Hematopoietic multipotent progenitor cell treated with erythropoietin and hydrocortisone succinate and interleukin-3 and kit ligand, for 6 days (in vitro differentiated cells): Measurements from ENCODE around the gene ZBTB42.
"Not testable (repeated sequence)": the region's sequence is repeated elsewhere in the genome, so short reads cannot be mapped to it uniquely, and the experiment has no call there.

Experiments used
- DNase-seq: peaks from one replicate; pipeline ENCODE4 v3.0.0-alpha.2; 2015

The ZBTB42 gene

GRCh38 chr14:104817930-104818713, 17.2 kb downstream of the ZBTB42 start:
- peak; percentile 1 for DNase-seq

- DNase-seq, result peak; percentile 1
These were observed 17.8 kb downstream of the ZBTB42 start for GRCh38 chr14:104818714-104819161.

GRCh38 chr14:104819361-104819781, 18.5 kb downstream of the ZBTB42 start:
- DNase-seq, result no peak

- peak; percentile 1 for DNase-seq
These were observed 19.8 kb downstream of the ZBTB42 start for GRCh38 chr14:104820669-104821228.

GRCh38 chr14:104821229-104821945, 20.5 kb downstream of the ZBTB42 start:
- DNase-seq, result no peak

- no peak for DNase-seq
These were observed 21.2 kb downstream of the ZBTB42 start for GRCh38 chr14:104821971-104822608.

GRCh38 chr14:104822821-104823615, 22.1 kb downstream of the ZBTB42 start:
- DNase-seq, result no peak

- no peak for DNase-seq
These were observed 23.6 kb downstream of the ZBTB42 start for GRCh38 chr14:104824353-104824997.

- DNase-seq, result peak; percentile 86
These were observed 25.4 kb downstream of the ZBTB42 start for GRCh38 chr14:104826189-104826860.

GRCh38 chr14:104826861-104827176, 25.9 kb downstream of the ZBTB42 start:
- DNase-seq, result no peak

- peak; percentile 78 for DNase-seq
These were observed 26.5 kb downstream of the ZBTB42 start for GRCh38 chr14:104827177-104828055.

- DNase-seq, result no peak
These were observed 29.9 kb downstream of the ZBTB42 start for GRCh38 chr14:104830781-104831180.

- not testable (repeated sequence) for DNase-seq
These were observed 35.5 kb downstream of the ZBTB42 start for GRCh38 chr14:104836171-104836935.

- no peak for DNase-seq
These were observed 40.8 kb downstream of the ZBTB42 start for GRCh38 chr14:104841730-104842129.

GRCh38 chr14:104843006-104843405, 42.1 kb downstream of the ZBTB42 start:
- DNase-seq, result no peak

GRCh38 chr14:104843442-104844305, 42.8 kb downstream of the ZBTB42 start:
- DNase-seq, result no peak

- DNase-seq, result no peak
These were observed 43.6 kb downstream of the ZBTB42 start for GRCh38 chr14:104844306-104845032.
